GM23338 (cell line): ENCODE data around the gene NPC1L1. TPM values are rescaled to one million over a fixed set of nuclear protein-coding genes. Genes with fewer than 3 reads are reported as not detected.

Source experiments
- ATAC-seq: fragments of 200-7000 bp; cut with Tn5 transposase; 3 replicates; pipeline ENCODE4 v1.9.1; 2020
- DNase-seq: peaks from one replicate; pipeline ENCODE4 v3.0.0-alpha.2; 2015; ENCODE audit warnings: low spot score
- H2AFZ ChIP-seq: fragments of 200-600 bp; sonication (generic); 2 replicates; pipeline ENCODE4 v1.8.0; 2016; ENCODE audit warnings: antibody characterized with exemption, mild to moderate bottlenecking, moderate library complexity
- H3F3A ChIP-seq: fragments of 200-600 bp; sonication (generic); replicated peaks from 2 replicates; pipeline ENCODE4 v1.8.0; 2017; ENCODE audit warnings: antibody characterized with exemption, mixed run types, low read depth
- H3K27ac ChIP-seq: fragments of 200-600 bp; sonication (generic); 2 replicates; pipeline ENCODE4 v1.6.1; 2016; ENCODE audit warnings: low read depth
- H3K27me3 ChIP-seq: fragments of 200-600 bp; sonication (generic); 2 replicates; pipeline ENCODE4 v1.8.0; 2016; ENCODE audit warnings: mild to moderate bottlenecking, mixed run types, moderate library complexity; ENCODE audit not compliant: insufficient read depth
- H3K36me3 ChIP-seq: fragments of 200-600 bp; sonication (generic); 2 replicates; pipeline ENCODE4 v1.8.0; 2016; ENCODE audit warnings: mild to moderate bottlenecking; ENCODE audit not compliant: insufficient read depth
- H3K4me1 ChIP-seq: fragments of 200-600 bp; sonication (generic); 2 replicates; pipeline ENCODE4 v1.8.0; 2016; ENCODE audit warnings: mild to moderate bottlenecking, moderate library complexity; ENCODE audit not compliant: insufficient read depth
- H3K4me2 ChIP-seq: fragments of 200-600 bp; sonication (generic); 2 replicates; pipeline ENCODE4 v1.7.1; 2017; ENCODE audit warnings: mixed run types
- H3K4me3 ChIP-seq: fragments of 200-600 bp; sonication (generic); 2 replicates; pipeline ENCODE4 v1.6.1; 2016; ENCODE audit warnings: mixed run types
- H3K79me2 ChIP-seq: fragments of 200-600 bp; sonication (generic); replicated peaks from 2 replicates; pipeline ENCODE4 v1.8.0; 2017; ENCODE audit warnings: mild to moderate bottlenecking; ENCODE audit not compliant: insufficient read depth
- H3K9me2 ChIP-seq: fragments of 200-600 bp; sonication (generic); 2 replicates; pipeline ENCODE4 v1.8.0; 2017; ENCODE audit not compliant: insufficient read depth
- H4K20me1 ChIP-seq: fragments of 200-600 bp; sonication (generic); replicated peaks from 2 replicates; pipeline ENCODE4 v1.8.0; 2017; ENCODE audit warnings: mild to moderate bottlenecking; ENCODE audit not compliant: insufficient read depth
- H3K27ac Mint-ChIP-seq: 2 replicates; pipeline ENCODE4 v1.8.0; 2020; ENCODE audit warnings: inconsistent platforms, mild to moderate bottlenecking, moderate library complexity, mixed read lengths
- H3K27me3 Mint-ChIP-seq: 3 replicates; pipeline ENCODE4 v1.8.0; 2022; ENCODE audit warnings: low read depth, mild to moderate bottlenecking, moderate library complexity, mixed read lengths, inconsistent platforms; ENCODE audit not compliant: insufficient read depth, poor library complexity
- H3K36me3 Mint-ChIP-seq: 3 replicates; pipeline ENCODE4 v1.8.0; 2021; ENCODE audit warnings: low read depth, mild to moderate bottlenecking, inconsistent platforms, moderate library complexity, mixed read lengths
- H3K4me1 Mint-ChIP-seq: 3 replicates; pipeline ENCODE4 v1.8.0; 2020; ENCODE audit warnings: mild to moderate bottlenecking, inconsistent platforms, mixed read lengths
- H3K4me3 Mint-ChIP-seq: 3 replicates; pipeline ENCODE4 v1.8.0; 2021; ENCODE audit warnings: moderate library complexity, mild to moderate bottlenecking, inconsistent platforms, mixed read lengths
- H3K9me3 Mint-ChIP-seq: 3 replicates; pipeline ENCODE4 v1.8.0; 2020; ENCODE audit warnings: moderate library complexity, mild to moderate bottlenecking, inconsistent platforms, mixed read lengths
- EZH2phosphoT487 ChIP-seq: fragments of 200-600 bp; sonication (generic); IDR thresholded peaks from one replicate; pipeline ENCODE4 v1.8.1; 2018; ENCODE audit warnings: antibody characterized with exemption; ENCODE audit not compliant: unreplicated experiment
- NANOG ChIP-seq: IDR thresholded peaks from 2 replicates; pipeline ENCODE4 v1.6.1; 2016; ENCODE audit warnings: antibody characterized with exemption, borderline replicate concordance
- STAT1 ChIP-seq: IDR thresholded peaks from one replicate; pipeline ENCODE4 v1.6.1; 2016; ENCODE audit warnings: antibody characterized with exemption; ENCODE audit not compliant: unreplicated experiment
- ZNF114 ChIP-seq: fragments of 250-450 bp; sonication (Bioruptor Pico); IDR thresholded peaks from 2 replicates; pipeline ENCODE4 v1.5.0; 2020; ENCODE audit warnings: mild to moderate bottlenecking, moderate library complexity
- ZNF331 ChIP-seq: fragments of 250-450 bp; sonication (Bioruptor Pico); IDR thresholded peaks from 2 replicates; pipeline ENCODE4 v1.5.0; 2020; ENCODE audit warnings: low read depth, mild to moderate bottlenecking, moderate library complexity
- polyA plus RNA-seq: library from polyadenylated mRNA; unstranded; fragments of >200 nt; fragmentation: Nextera tagmentation; extraction: Ambion mirVana; gene quantifications from 2 replicates; pipeline ENCODE4 v1.2.1, GENCODE V29; 2016
- total RNA-seq: library from RNA; depleted of rRNA; stranded (reverse); fragments of >200 nt; shearing (Covaris generic); gene quantifications from 2 replicates; pipeline ENCODE4 v1.2.3, GENCODE V29; 2014
- TF ChIP-seq, protein P1 (sequence below): fragments of 250-450 bp; sonication (Bioruptor Pico); IDR thresholded peaks from 2 replicates; pipeline ENCODE4 v1.5.0; 2020; ENCODE audit warnings: mild to moderate bottlenecking, moderate library complexity
- TF ChIP-seq, protein P2 (sequence below): IDR thresholded peaks from one replicate; pipeline ENCODE4 v1.6.1; 2018; ENCODE audit warnings: antibody characterized with exemption; ENCODE audit not compliant: unreplicated experiment
- TF ChIP-seq, protein P3 (sequence below), 2 experiments: fragments of 200-600 bp in 1 of 2; sonication (generic) in 1 of 2; conservative IDR thresholded peaks; 2 replicates each; pipeline versions ENCODE4 v1.5.1 to v1.6.1; 2016 to 2017; ENCODE audit warnings: antibody characterized with exemption in 2 of 2, low read depth in 2 of 2, mild to moderate bottlenecking in 2 of 2, moderate library complexity in 1 of 2

NPC1L1 gene
- total and polyA plus RNA-seq, 2 experiments from 2014 or later: 0.03 TPM; not detected in 1

DNA sequence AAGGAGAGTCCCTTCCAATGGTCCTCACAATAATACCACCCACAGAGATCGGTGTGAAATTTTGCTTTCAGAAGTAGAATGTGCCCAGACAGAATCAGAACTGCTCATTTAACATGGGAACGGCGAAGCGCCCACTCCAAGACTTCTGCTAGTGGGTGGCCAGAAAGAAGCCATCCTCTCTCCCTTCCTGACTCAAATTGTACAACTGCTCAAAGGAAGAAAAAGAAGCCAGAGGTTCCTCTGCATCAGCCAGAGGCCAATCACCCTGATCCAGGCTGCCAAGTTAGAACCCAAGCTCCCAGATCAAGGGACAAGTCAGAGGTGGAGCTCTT is 73.9 kb downstream of the NPC1L1 start:
- Mint-ChIP-seq H3K4me3 (no peak overlapping the region), H3K27me3 (peaks cover 3% of the 10 kb centered on the region), H3K9me3 (no peaks in the 10 kb centered on the region), H3K27ac (no peak overlapping the region), H3K4me1 (no peaks in the 10 kb centered on the region), H3K36me3 (peaks cover 21% of the 10 kb centered on the region; the same call in 2 of the 3 replicates)
- Histone ChIP-seq H3K4me2 (no peak overlapping the region), H3K27ac (no peak overlapping the region), H3K9me2 (no peaks in the 10 kb centered on the region), H3K4me1 (no peaks in the 10 kb centered on the region), H4K20me1 (peaks cover 32% of the 10 kb centered on the region), H2AFZ (no peak overlapping the region), H3F3A (no peaks in the 10 kb centered on the region), H3K79me2 (peaks cover 70% of the 10 kb centered on the region), H3K27me3 (no peaks in the 10 kb centered on the region), H3K4me3 (no peak overlapping the region), H3K36me3 (peaks cover 4% of the 10 kb centered on the region)
- TF ChIP-seq NANOG (no peak), ZNF331 (CRISPR knock-in tag) (no peak)
- TF ChIP-seq, protein P1, sequence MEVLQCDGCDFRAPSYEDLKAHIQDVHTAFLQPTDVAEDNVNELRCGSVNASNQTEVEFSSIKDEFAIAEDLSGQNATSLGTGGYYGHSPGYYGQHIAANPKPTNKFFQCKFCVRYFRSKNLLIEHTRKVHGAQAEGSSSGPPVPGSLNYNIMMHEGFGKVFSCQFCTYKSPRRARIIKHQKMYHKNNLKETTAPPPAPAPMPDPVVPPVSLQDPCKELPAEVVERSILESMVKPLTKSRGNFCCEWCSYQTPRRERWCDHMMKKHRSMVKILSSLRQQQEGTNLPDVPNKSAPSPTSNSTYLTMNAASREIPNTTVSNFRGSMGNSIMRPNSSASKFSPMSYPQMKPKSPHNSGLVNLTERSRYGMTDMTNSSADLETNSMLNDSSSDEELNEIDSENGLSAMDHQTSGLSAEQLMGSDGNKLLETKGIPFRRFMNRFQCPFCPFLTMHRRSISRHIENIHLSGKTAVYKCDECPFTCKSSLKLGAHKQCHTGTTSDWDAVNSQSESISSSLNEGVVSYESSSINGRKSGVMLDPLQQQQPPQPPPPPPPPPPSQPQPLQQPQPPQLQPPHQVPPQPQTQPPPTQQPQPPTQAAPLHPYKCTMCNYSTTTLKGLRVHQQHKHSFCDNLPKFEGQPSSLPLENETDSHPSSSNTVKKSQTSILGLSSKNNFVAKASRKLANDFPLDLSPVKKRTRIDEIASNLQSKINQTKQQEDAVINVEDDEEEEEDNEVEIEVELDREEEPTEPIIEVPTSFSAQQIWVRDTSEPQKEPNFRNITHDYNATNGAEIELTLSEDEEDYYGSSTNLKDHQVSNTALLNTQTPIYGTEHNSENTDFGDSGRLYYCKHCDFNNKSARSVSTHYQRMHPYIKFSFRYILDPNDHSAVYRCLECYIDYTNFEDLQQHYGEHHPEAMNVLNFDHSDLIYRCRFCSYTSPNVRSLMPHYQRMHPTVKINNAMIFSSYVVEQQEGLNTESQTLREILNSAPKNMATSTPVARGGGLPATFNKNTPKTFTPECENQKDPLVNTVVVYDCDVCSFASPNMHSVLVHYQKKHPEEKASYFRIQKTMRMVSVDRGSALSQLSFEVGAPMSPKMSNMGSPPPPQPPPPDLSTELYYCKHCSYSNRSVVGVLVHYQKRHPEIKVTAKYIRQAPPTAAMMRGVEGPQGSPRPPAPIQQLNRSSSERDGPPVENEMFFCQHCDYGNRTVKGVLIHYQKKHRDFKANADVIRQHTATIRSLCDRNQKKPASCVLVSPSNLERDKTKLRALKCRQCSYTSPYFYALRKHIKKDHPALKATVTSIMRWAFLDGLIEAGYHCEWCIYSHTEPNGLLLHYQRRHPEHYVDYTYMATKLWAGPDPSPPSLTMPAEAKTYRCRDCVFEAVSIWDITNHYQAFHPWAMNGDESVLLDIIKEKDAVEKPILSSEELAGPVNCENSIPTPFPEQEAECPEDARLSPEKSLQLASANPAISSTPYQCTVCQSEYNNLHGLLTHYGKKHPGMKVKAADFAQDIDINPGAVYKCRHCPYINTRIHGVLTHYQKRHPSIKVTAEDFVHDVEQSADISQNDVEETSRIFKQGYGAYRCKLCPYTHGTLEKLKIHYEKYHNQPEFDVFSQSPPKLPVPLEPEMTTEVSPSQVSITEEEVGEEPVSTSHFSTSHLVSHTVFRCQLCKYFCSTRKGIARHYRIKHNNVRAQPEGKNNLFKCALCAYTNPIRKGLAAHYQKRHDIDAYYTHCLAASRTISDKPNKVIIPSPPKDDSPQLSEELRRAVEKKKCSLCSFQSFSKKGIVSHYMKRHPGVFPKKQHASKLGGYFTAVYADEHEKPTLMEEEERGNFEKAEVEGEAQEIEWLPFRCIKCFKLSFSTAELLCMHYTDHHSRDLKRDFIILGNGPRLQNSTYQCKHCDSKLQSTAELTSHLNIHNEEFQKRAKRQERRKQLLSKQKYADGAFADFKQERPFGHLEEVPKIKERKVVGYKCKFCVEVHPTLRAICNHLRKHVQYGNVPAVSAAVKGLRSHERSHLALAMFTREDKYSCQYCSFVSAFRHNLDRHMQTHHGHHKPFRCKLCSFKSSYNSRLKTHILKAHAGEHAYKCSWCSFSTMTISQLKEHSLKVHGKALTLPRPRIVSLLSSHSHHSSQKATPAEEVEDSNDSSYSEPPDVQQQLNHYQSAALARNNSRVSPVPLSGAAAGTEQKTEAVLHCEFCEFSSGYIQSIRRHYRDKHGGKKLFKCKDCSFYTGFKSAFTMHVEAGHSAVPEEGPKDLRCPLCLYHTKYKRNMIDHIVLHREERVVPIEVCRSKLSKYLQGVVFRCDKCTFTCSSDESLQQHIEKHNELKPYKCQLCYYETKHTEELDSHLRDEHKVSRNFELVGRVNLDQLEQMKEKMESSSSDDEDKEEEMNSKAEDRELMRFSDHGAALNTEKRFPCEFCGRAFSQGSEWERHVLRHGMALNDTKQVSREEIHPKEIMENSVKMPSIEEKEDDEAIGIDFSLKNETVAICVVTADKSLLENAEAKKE (CRISPR knock-in tag): no peak
- ATAC-seq (no peak), DNase-seq (no peak)

- H3K9me2 ChIP-seq: no peaks in the 10 kb centered on the region
- no peak overlapping the region for H3K27ac ChIP-seq
- Mint-ChIP-seq H3K27me3 (peaks cover 3% of the 10 kb centered on the region), H3K4me1 (no peaks in the 10 kb centered on the region; the same call in 2 of the 3 replicates), H3K36me3 (peaks cover 18% of the 10 kb centered on the region; the same call in 2 of the 3 replicates), H3K27ac (no peak overlapping the region), H3K4me3 (no peak overlapping the region), H3K9me3 (no peaks in the 10 kb centered on the region)
- no peaks in the 10 kb centered on the region for H3K27me3 ChIP-seq
- no peaks in the 10 kb centered on the region for H3F3A ChIP-seq
- DNase-seq: no peak
- H3K4me3 ChIP-seq: no peak overlapping the region
- ATAC-seq: no peak
- H3K4me2 ChIP-seq: no peak overlapping the region
- H3K36me3 ChIP-seq: peaks cover 4% of the 10 kb centered on the region
- peaks cover 68% of the 10 kb centered on the region for H3K79me2 ChIP-seq
- H2AFZ ChIP-seq: no peak overlapping the region
- peaks cover 27% of the 10 kb centered on the region for H4K20me1 ChIP-seq
- H3K4me1 ChIP-seq: no peaks in the 10 kb centered on the region
- TF ChIP-seq EZH2phosphoT487: no peak
- no peak for TF ChIP-seq ZNF331 (CRISPR knock-in tag)
- TF ChIP-seq, protein P2, sequence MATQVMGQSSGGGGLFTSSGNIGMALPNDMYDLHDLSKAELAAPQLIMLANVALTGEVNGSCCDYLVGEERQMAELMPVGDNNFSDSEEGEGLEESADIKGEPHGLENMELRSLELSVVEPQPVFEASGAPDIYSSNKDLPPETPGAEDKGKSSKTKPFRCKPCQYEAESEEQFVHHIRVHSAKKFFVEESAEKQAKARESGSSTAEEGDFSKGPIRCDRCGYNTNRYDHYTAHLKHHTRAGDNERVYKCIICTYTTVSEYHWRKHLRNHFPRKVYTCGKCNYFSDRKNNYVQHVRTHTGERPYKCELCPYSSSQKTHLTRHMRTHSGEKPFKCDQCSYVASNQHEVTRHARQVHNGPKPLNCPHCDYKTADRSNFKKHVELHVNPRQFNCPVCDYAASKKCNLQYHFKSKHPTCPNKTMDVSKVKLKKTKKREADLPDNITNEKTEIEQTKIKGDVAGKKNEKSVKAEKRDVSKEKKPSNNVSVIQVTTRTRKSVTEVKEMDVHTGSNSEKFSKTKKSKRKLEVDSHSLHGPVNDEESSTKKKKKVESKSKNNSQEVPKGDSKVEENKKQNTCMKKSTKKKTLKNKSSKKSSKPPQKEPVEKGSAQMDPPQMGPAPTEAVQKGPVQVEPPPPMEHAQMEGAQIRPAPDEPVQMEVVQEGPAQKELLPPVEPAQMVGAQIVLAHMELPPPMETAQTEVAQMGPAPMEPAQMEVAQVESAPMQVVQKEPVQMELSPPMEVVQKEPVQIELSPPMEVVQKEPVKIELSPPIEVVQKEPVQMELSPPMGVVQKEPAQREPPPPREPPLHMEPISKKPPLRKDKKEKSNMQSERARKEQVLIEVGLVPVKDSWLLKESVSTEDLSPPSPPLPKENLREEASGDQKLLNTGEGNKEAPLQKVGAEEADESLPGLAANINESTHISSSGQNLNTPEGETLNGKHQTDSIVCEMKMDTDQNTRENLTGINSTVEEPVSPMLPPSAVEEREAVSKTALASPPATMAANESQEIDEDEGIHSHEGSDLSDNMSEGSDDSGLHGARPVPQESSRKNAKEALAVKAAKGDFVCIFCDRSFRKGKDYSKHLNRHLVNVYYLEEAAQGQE: no peak
- TF ChIP-seq, protein P3, sequence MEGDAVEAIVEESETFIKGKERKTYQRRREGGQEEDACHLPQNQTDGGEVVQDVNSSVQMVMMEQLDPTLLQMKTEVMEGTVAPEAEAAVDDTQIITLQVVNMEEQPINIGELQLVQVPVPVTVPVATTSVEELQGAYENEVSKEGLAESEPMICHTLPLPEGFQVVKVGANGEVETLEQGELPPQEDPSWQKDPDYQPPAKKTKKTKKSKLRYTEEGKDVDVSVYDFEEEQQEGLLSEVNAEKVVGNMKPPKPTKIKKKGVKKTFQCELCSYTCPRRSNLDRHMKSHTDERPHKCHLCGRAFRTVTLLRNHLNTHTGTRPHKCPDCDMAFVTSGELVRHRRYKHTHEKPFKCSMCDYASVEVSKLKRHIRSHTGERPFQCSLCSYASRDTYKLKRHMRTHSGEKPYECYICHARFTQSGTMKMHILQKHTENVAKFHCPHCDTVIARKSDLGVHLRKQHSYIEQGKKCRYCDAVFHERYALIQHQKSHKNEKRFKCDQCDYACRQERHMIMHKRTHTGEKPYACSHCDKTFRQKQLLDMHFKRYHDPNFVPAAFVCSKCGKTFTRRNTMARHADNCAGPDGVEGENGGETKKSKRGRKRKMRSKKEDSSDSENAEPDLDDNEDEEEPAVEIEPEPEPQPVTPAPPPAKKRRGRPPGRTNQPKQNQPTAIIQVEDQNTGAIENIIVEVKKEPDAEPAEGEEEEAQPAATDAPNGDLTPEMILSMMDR (conservative IDR thresholded peaks at IDR 0.05; ENCODE audit: low read depth in 2 of 2): no peak
- TF ChIP-seq NANOG: no peak
- no peak for TF ChIP-seq ZNF114
- TF ChIP-seq STAT1: no peak
Measured at GRCh38 chr7:44466300-44467216, 74.6 kb downstream of the NPC1L1 start.
